ENCODE measurements around the gene NMRAL1.

GRCh38 chr16:4468972-4469371, 5.5 kb downstream of the NMRAL1 start:
- no peak for TF ChIP-seq POLR2A (IDR thresholded peaks at IDR 0.05)
- TF ChIP-seq CTCF (IDR thresholded peaks at IDR 0.05 in 8 of 11, conservative IDR thresholded peaks at IDR 0.05 in 3 of 11): no peak
- no peak for TF ChIP-seq POLR2AphosphoS5 (IDR thresholded peaks at IDR 0.05)

Data from spleen (tissue), 7 donors.